Pons (tissue), 1 donor: Measurements from ENCODE around the gene MTFR2.

Experiments
- DNase-seq: peaks from one replicate; pipeline ENCODE4 v3.0.0-alpha.2; 2016; ENCODE audit warnings: low spot score

The MTFR2 gene

GRCh38 chr6:136184738-136185137 is 65.4 kb downstream of the MTFR2 start:
- no peak for DNase-seq

DNA sequence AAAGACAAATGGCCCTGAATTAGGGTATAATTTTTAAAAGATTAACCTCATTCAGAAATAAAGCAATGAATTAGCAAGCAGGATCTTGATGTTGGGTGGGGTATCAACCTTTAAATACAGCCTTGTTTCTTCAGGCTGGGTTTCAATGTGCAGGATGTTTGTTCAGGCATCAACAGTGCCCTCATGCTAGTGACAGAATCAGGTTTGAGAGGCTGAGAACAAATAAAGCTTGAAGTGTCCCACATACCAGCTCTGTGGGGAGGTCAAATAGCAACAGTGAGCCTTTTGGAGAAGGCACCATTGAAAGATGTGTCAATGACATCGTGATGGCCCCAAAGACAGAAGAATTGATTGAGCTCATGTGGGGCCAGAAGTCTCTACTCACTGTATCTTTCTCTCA is 68.2 kb downstream of the MTFR2 start:
- no peak for DNase-seq

DNA sequence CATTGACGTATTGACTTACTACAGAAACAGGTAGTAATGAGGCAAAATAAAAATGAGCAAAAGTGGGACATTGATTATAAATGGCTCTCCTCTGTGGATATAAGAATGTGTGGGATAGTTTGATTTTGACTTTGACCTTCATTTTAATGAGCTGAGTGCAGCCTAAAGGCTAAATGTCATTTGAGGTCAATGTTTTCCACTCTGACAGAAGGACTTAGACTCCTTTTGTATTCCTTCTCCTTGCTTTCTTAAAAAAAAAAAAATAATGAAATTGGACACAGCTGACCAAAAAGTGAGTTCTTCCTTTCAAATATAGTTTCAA is 68.6 kb downstream of the MTFR2 start:
- DNase-seq = no peak
